A549 (cell line): ENCODE data around the gene ARHGAP5. TPM values are rescaled to one million over a fixed set of nuclear protein-coding genes. Genes with fewer than 3 reads are reported as not detected.
A peak's percentile ranks its signal among the peaks of the same experiment; 100 is the strongest.

Experiments used
- ATAC-seq, 2 experiments: fragments of 200-7000 bp in 1 of 2; fragments of >200 bp in 1 of 2; cut with Nextera tagmentation in 1 of 2; cut with Tn5 transposase in 1 of 2; 3 replicates each; pipeline versions ENCODE4 v1.8.0 to v1.9.1; 2018 to 2020; ENCODE audit warnings: mild to moderate bottlenecking in 1 of 2, moderate library complexity in 1 of 2
- CTCF ChIA-PET: fragments of 300-600 bp; sonication (Branson Sonifier 250); formaldehyde crosslinking; extraction: SDS; loops from one replicate; lab custom pipeline; 2021; ENCODE audit warnings: antibody characterized with exemption, inconsistent platforms; lab: Yijun Ruan, JAX
- POLR2A ChIA-PET: fragments of 350-600 bp; formaldehyde crosslinking; extraction: SDS; loops from one replicate; lab custom pipeline; 2021; ENCODE audit warnings: antibody characterized with exemption, inconsistent platforms; lab: Yijun Ruan, JAX
- DNase-seq, 2 experiments: peaks; one replicate each; pipeline versions ENCODE4 v3.0.0 to v3.0.0-alpha.2; 2011 to 2016; ENCODE audit warnings: low read depth in 1 of 2, low spot score in 1 of 2
- FAIRE-seq: peaks from 2 replicates; lab custom pipeline; 2011; peaks lifted over from hg19 to GRCh38; lab: Jason Lieb, UNC
- H3K27ac ChIP-seq, 2 experiments: fragments of >200 bp; sonication (Bioruptor Twin); formaldehyde crosslinking; 3 replicates each; pipeline ENCODE4 v1.5.1; 2016 to 2017
- H3K4me1 ChIP-seq: fragments of >200 bp; sonication (Bioruptor Twin); formaldehyde crosslinking; 3 replicates; pipeline ENCODE4 v1.6.1; 2016
- H3K4me2 ChIP-seq: fragments of >200 bp; sonication (Bioruptor Twin); formaldehyde crosslinking; 3 replicates; pipeline ENCODE4 v1.6.1; 2016
- H3K4me3 ChIP-seq: fragments of >200 bp; sonication (Bioruptor Twin); formaldehyde crosslinking; 3 replicates; pipeline ENCODE4 v1.5.1; 2016
- H3K9me3 ChIP-seq: fragments of >200 bp; sonication (Bioruptor Twin); formaldehyde crosslinking; 3 replicates; pipeline ENCODE4 v1.6.1; 2016
- CHD2 ChIP-seq: fragments of 150-350 bp; IDR thresholded peaks from 2 replicates; pipeline ENCODE4 v1.6.1; 2014; ENCODE audit warnings: low read length; ENCODE audit not compliant: partially characterized antibody
- E2F6 ChIP-seq: IDR thresholded peaks from 2 replicates; pipeline ENCODE4 v1.6.1; 2012; ENCODE audit warnings: low read depth, borderline replicate concordance
- EHF ChIP-seq: fragments of 250-450 bp; sonication (Bioruptor Pico); IDR thresholded peaks from 2 replicates; pipeline ENCODE4 v1.5.0; 2020; ENCODE audit warnings: mild to moderate bottlenecking
- ESRRA ChIP-seq: fragments of 150-350 bp; IDR thresholded peaks from 2 replicates; pipeline ENCODE4 v1.6.1; 2014; ENCODE audit warnings: mild to moderate bottlenecking, low read length, borderline replicate concordance
- FOSL2 ChIP-seq, 2 experiments: fragments of 450-650 bp in 1 of 2; fragments of >200 bp in 1 of 2; sonication (Bioruptor Twin) in 1 of 2; formaldehyde crosslinking; IDR thresholded peaks; 2 replicates each; pipeline versions ENCODE4 v1.5.0 to v1.6.1; 2016 to 2020; ENCODE audit warnings: mild to moderate bottlenecking in 1 of 2, moderate library complexity in 1 of 2
- FOXS1 ChIP-seq: fragments of 250-450 bp; sonication (Bioruptor Pico); IDR thresholded peaks from 2 replicates; pipeline ENCODE4 v1.5.0; 2020; ENCODE audit warnings: mild to moderate bottlenecking, moderate library complexity
- HEYL ChIP-seq: fragments of 250-450 bp; sonication (Bioruptor Pico); IDR thresholded peaks from 2 replicates; pipeline ENCODE4 v1.8.0; 2021; ENCODE audit warnings: mild to moderate bottlenecking, moderate library complexity
- HOXA7 ChIP-seq: fragments of 250-450 bp; sonication (Bioruptor Pico); IDR thresholded peaks from 2 replicates; pipeline ENCODE4 v1.5.0; 2020; ENCODE audit warnings: mild to moderate bottlenecking, moderate library complexity
- JUN ChIP-seq, 2 experiments: fragments of >200 bp; sonication (Bioruptor Twin); formaldehyde crosslinking; IDR thresholded peaks; 2 replicates in 1 of 2; 3 replicates in 1 of 2; pipeline ENCODE4 v1.6.1; 2016 to 2017
- JUNB ChIP-seq: fragments of >200 bp; sonication (Bioruptor Twin); formaldehyde crosslinking; IDR thresholded peaks from 2 replicates; pipeline ENCODE4 v1.6.1; 2016
- KDM5A ChIP-seq: fragments of 200-600 bp; sonication (generic); IDR thresholded peaks from 2 replicates; pipeline ENCODE4 v1.6.1; 2016; ENCODE audit warnings: antibody characterized with exemption, mild to moderate bottlenecking
- MAFK ChIP-seq: fragments of 450-650 bp; IDR thresholded peaks from 2 replicates; pipeline ENCODE4 v1.6.1; 2014; ENCODE audit not compliant: partially characterized antibody
- MAZ ChIP-seq: fragments of 150-350 bp; IDR thresholded peaks from 2 replicates; pipeline ENCODE4 v1.6.1; 2014; ENCODE audit warnings: antibody characterized with exemption, low read depth, low read length, borderline replicate concordance
- MYC ChIP-seq: IDR thresholded peaks from 2 replicates; pipeline ENCODE4 v1.6.1; 2012; ENCODE audit warnings: mild to moderate bottlenecking, inconsistent platforms, low read length, improper control_type of control experiment, borderline replicate concordance
- NFE2L2 ChIP-seq: fragments of 150-350 bp; conservative IDR thresholded peaks from 2 replicates; pipeline ENCODE4 v1.6.1; 2014; ENCODE audit warnings: low read length
- NR3C1 ChIP-seq: fragments of >200 bp; sonication (Bioruptor Twin); formaldehyde crosslinking; IDR thresholded peaks from 3 replicates; pipeline ENCODE4 v1.6.1; 2017
- PBX3 ChIP-seq: IDR thresholded peaks from 2 replicates; pipeline ENCODE4 v1.6.1; 2012
- POLR2A ChIP-seq: IDR thresholded peaks from 2 replicates; pipeline ENCODE4 v1.6.1; 2012; ENCODE audit warnings: mild to moderate bottlenecking, low read length
- RAD21 ChIP-seq, 2 experiments: fragments of >200 bp in 1 of 2; sonication (Bioruptor Twin) in 1 of 2; formaldehyde crosslinking in 1 of 2; IDR thresholded peaks in 1 of 2; conservative IDR thresholded peaks in 1 of 2; 2 replicates in 1 of 2; 3 replicates in 1 of 2; pipeline ENCODE4 v1.6.1; 2012 to 2018; ENCODE audit warnings: inconsistent platforms in 1 of 2
- REST ChIP-seq: fragments of 200-600 bp; sonication (generic); IDR thresholded peaks from 2 replicates; pipeline ENCODE4 v1.6.1; 2016; ENCODE audit warnings: antibody characterized with exemption, mild to moderate bottlenecking, moderate library complexity
- RNF2 ChIP-seq: fragments of 200-600 bp; sonication (generic); IDR thresholded peaks from 2 replicates; pipeline ENCODE4 v1.6.1; 2016; ENCODE audit warnings: low read depth, mild to moderate bottlenecking, antibody characterized with exemption, moderate library complexity, borderline replicate concordance
- TFCP2L1 ChIP-seq: fragments of 250-450 bp; sonication (Bioruptor Pico); IDR thresholded peaks from 2 replicates; pipeline ENCODE4 v1.5.0; 2021; ENCODE audit warnings: mild to moderate bottlenecking
- WGBS: methylation state at CpG from one replicate; pipeline ENCODE4 v1.1.6; 2017; ENCODE audit errors: missing lambda C conversion rate; 5-methylcytosine and 5-hydroxymethylcytosine counted together
- polyA plus RNA-seq, 4 experiments: library from polyadenylated mRNA; depleted of rRNA in 3 of 4; stranded (reverse); fragments of >200 nt; fragmentation: RNase III in 1 of 4; extraction: RNeasy Plus Mini Kit Qiagen cat#74134 plus additional on column Dnase treatment in 1 of 4; gene quantifications; 2 replicates in 3 of 4; 3 replicates in 1 of 4; pipeline ENCODE4 v1.2.3, GENCODE V29; 2011 to 2017
- TF ChIP-seq, protein P1 (sequence below): fragments of >200 bp; sonication (Bioruptor Twin); formaldehyde crosslinking; IDR thresholded peaks from 3 replicates; pipeline ENCODE4 v1.6.1; 2016
- TF ChIP-seq, protein P2 (sequence below): fragments of 250-450 bp; sonication (Bioruptor Pico); IDR thresholded peaks from 2 replicates; pipeline ENCODE4 v1.5.0; 2021; ENCODE audit warnings: mild to moderate bottlenecking, moderate library complexity, borderline replicate concordance

The ARHGAP5 gene
- polyA plus RNA-seq, 2 of the 4 experiments (the other 2 are of a cell fraction) = 33.6 to 66.1 TPM

- ChIA-PET POLR2A (no interaction called here), CTCF (interaction anchor here (0.6 to 1.0 kb wide), 2 partner anchors 53 to 115 kb away, joined by 3 read pairs; no protein-coding TSS in a partner anchor)
- no peak overlapping the region for H3K27ac ChIP-seq
- ATAC-seq (no peak), FAIRE-seq (peak; percentile 79), DNase-seq (no peak)
- no peak overlapping the region for H3K4me3 ChIP-seq
- 74% methylated on average over 4 of the region's 4 CpGs for WGBS
- H3K9me3 ChIP-seq = no peaks in the 10 kb centered on the region
- H3K4me1 ChIP-seq = 0 out of 3 replicates have a peak, but pooled peaks cover 4% of the 10 kb centered on the region
- no peak overlapping the region for H3K4me2 ChIP-seq
- TF ChIP-seq EHF (CRISPR knock-in tag) = no peak
- TF ChIP-seq, all 56 proteins: peak for 0
Measured at GRCh38 chr14:32049361-32050088, 27.6 kb upstream of the ARHGAP5 start.

- Histone ChIP-seq H3K4me3 (no peak overlapping the region), H3K27ac (no peak overlapping the region), H3K4me2 (no peak overlapping the region), H3K4me1 (no peaks in the 10 kb centered on the region), H3K9me3 (no peaks in the 10 kb centered on the region)
- DNase-seq (no peak), FAIRE-seq (no peak), ATAC-seq (no peak)
- CTCF ChIA-PET = interaction anchor here (0.6 to 0.9 kb wide), 2 partner anchors 114 to 116 kb away, joined by 3 read pairs; no protein-coding TSS in a partner anchor
- TF ChIP-seq CHD2 = no peak
- no peak for TF ChIP-seq POLR2A
- TF ChIP-seq TFCP2L1 (CRISPR knock-in tag) = no peak
- no peak for TF ChIP-seq MAFK
- TF ChIP-seq, protein P1, sequence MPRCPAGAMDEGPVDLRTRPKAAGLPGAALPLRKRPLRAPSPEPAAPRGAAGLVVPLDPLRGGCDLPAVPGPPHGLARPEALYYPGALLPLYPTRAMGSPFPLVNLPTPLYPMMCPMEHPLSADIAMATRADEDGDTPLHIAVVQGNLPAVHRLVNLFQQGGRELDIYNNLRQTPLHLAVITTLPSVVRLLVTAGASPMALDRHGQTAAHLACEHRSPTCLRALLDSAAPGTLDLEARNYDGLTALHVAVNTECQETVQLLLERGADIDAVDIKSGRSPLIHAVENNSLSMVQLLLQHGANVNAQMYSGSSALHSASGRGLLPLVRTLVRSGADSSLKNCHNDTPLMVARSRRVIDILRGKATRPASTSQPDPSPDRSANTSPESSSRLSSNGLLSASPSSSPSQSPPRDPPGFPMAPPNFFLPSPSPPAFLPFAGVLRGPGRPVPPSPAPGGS = no peak
- TF ChIP-seq PBX3 = no peak
- no peak for TF ChIP-seq JUN (IDR thresholded peaks at IDR 0.05)
- TF ChIP-seq FOSL2 (IDR thresholded peaks at IDR 0.05) = no peak
- TF ChIP-seq FOSL2 (CRISPR knock-in tag; IDR thresholded peaks at IDR 0.05) = no peak
- TF ChIP-seq JUNB = no peak
- no peak for TF ChIP-seq RAD21 (conservative IDR thresholded peaks at IDR 0.05 in 1 of 2, IDR thresholded peaks at IDR 0.05 in 1 of 2)
- TF ChIP-seq RNF2 = no peak
- TF ChIP-seq HEYL (CRISPR knock-in tag) = no peak
- TF ChIP-seq, protein P2, sequence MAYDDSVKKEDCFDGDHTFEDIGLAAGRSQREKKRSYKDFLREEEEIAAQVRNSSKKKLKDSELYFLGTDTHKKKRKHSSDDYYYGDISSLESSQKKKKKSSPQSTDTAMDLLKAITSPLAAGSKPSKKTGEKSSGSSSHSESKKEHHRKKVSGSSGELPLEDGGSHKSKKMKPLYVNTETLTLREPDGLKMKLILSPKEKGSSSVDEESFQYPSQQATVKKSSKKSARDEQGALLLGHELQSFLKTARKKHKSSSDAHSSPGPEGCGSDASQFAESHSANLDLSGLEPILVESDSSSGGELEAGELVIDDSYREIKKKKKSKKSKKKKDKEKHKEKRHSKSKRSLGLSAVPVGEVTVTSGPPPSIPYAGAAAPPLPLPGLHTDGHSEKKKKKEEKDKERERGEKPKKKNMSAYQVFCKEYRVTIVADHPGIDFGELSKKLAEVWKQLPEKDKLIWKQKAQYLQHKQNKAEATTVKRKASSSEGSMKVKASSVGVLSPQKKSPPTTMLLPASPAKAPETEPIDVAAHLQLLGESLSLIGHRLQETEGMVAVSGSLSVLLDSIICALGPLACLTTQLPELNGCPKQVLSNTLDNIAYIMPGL = no peak
- no peak for TF ChIP-seq MAZ
- TF ChIP-seq E2F6 = no peak
- TF ChIP-seq HOXA7 (CRISPR knock-in tag) = no peak
- no peak for TF ChIP-seq KDM5A
- no peak for TF ChIP-seq FOXS1 (CRISPR knock-in tag)
- POLR2A ChIA-PET = no interaction called here
Measured at GRCh38 chr14:32050878-32051277, 26.2 kb upstream of the ARHGAP5 start.

GRCh38 chr14:32054536-32054935 lies 22.6 kb upstream of the ARHGAP5 start:
- H3K4me1 ChIP-seq = no peaks in the 10 kb centered on the region
- ChIA-PET CTCF (no interaction called here), POLR2A (no interaction called here)
- no peak for FAIRE-seq
- no peak overlapping the region for H3K27ac ChIP-seq
- H3K4me2 ChIP-seq = no peak overlapping the region
- H3K4me3 ChIP-seq = no peak overlapping the region
- DNase-seq = no peak
- no peak for ATAC-seq
- 87% methylated on average over 5 of the region's 5 CpGs for WGBS
- H3K9me3 ChIP-seq = no peaks in the 10 kb centered on the region
- no peak for TF ChIP-seq JUNB
- no peak for TF ChIP-seq ESRRA
- TF ChIP-seq NR3C1 = no peak
- no peak for TF ChIP-seq MYC
- TF ChIP-seq, protein P1 = no peak
- TF ChIP-seq REST = no peak
- TF ChIP-seq TFCP2L1 (CRISPR knock-in tag) = no peak
- TF ChIP-seq NFE2L2 = no peak
